ENCODE results near the gene PRR30.

DNA sequence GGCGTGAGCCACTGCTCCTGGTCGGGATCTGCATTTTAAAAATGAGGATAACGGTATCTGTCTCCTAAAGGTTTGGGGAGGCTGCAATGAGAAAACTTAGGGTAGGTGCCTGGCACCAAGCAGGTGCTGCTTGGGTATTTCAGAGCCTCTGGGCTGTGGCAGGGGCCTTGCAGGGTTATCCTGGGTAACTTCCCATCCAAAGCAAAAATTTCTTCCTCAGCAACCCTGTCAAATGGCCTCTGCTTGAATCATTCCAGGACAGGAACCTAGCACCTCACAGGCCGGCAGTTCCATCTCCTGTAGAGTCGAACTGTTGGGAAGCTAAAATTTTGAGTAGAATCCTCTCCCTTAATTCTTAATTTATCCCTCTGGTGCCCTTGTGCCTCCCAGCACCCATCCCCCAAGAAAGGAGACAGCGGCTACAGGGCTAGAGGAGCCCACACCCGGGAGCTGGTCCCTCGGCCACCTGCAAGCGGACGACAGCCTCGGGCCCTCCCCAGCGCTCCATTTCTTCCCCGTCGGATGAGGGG lies 21.1 kb downstream of the PRR30 start:
- no peak for TF ChIP-seq TAF1 (IDR thresholded peaks at IDR 0.05; ENCODE audit: low read depth)
- no peak for TF ChIP-seq YY1 (IDR thresholded peaks at IDR 0.05; ENCODE audit: low read depth)
- TF ChIP-seq FOXM1 (IDR thresholded peaks at IDR 0.05; ENCODE audit: borderline replicate concordance, low read depth), result no peak
- TF ChIP-seq, protein P1, sequence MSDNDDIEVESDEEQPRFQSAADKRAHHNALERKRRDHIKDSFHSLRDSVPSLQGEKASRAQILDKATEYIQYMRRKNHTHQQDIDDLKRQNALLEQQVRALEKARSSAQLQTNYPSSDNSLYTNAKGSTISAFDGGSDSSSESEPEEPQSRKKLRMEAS (IDR thresholded peaks at IDR 0.05), result no peak
- no peak for TF ChIP-seq TCF12 (IDR thresholded peaks at IDR 0.05; ENCODE audit: low read depth)
- no peak for TF ChIP-seq EGR1 (IDR thresholded peaks at IDR 0.05)
- TF ChIP-seq CEBPB (IDR thresholded peaks at IDR 0.05), result no peak
- TF ChIP-seq, protein P2, sequence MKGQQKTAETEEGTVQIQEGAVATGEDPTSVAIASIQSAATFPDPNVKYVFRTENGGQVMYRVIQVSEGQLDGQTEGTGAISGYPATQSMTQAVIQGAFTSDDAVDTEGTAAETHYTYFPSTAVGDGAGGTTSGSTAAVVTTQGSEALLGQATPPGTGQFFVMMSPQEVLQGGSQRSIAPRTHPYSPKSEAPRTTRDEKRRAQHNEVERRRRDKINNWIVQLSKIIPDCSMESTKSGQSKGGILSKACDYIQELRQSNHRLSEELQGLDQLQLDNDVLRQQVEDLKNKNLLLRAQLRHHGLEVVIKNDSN (IDR thresholded peaks at IDR 0.05), result no peak
